Activated CD8-positive, alpha-beta T cell treated with anti-CD3 and anti-CD28 coated beads, Interleukin-2, amount 10 ng/mL, durations not matched to agents 7 days and 5 days (primary cell): ENCODE measurements around the gene DGKB. TPM values are rescaled to one million over a fixed set of nuclear protein-coding genes. Genes with fewer than 3 reads are reported as not detected.

Source experiments
- ATAC-seq: fragments of 150-1000 bp; cut with Tn5 transposase; one replicate; pipeline ENCODE4 v1.10.0; 2021; ENCODE audit warnings: moderate library complexity
- CTCF ChIA-PET: fragments of 350-600 bp; sonication (Branson Sonifier 250); formaldehyde crosslinking; loops from one replicate; lab custom pipeline; 2021; ENCODE audit warnings: antibody characterized with exemption; lab: Charles Lee
- POLR2A ChIA-PET: fragments of 350-600 bp; sonication (Branson Sonifier 250); formaldehyde crosslinking; loops from one replicate; lab custom pipeline; 2021; ENCODE audit warnings: antibody characterized with exemption; lab: Charles Lee
- DNase-seq: peaks from one replicate; pipeline ENCODE4 v3.0.0-alpha.2; 2020
- H3K27ac Mint-ChIP-seq: one replicate; pipeline ENCODE4 v1.8.0; 2021; ENCODE audit warnings: mild to moderate bottlenecking, mixed read lengths
- H3K27me3 Mint-ChIP-seq: one replicate; pipeline ENCODE4 v1.8.0; 2021; ENCODE audit warnings: low read depth, mixed read lengths
- H3K36me3 Mint-ChIP-seq: one replicate; pipeline ENCODE4 v1.8.0; 2021; ENCODE audit warnings: low read depth, mixed read lengths
- H3K4me1 Mint-ChIP-seq: one replicate; pipeline ENCODE4 v1.8.0; 2021; ENCODE audit warnings: low read depth, mixed read lengths
- H3K4me3 Mint-ChIP-seq: one replicate; pipeline ENCODE4 v1.8.0; 2021; ENCODE audit warnings: mild to moderate bottlenecking, mixed read lengths
- H3K9me3 Mint-ChIP-seq: one replicate; pipeline ENCODE4 v1.8.0; 2022; ENCODE audit warnings: mixed read lengths; ENCODE audit not compliant: insufficient read depth
- total RNA-seq, 2 experiments: library from RNA; stranded (reverse); gene quantifications; one replicate each; pipeline ENCODE4 v1.2.3, GENCODE V29; 2021

DGKB gene
- total RNA-seq, 2 experiments from 2014 or later: not detected

- Mint-ChIP-seq H3K27me3 (no peaks in the 10 kb centered on the region), H3K4me1 (no peaks in the 10 kb centered on the region), H3K9me3 (no peaks in the 10 kb centered on the region), H3K36me3 (no peaks in the 10 kb centered on the region), H3K27ac (no peak overlapping the region), H3K4me3 (no peak overlapping the region)
- POLR2A ChIA-PET: no interaction called here
- DNase-seq (no peak), ATAC-seq (no peak)
- CTCF ChIA-PET: no interaction called here
Observed at GRCh38 chr7:14697684-14698083, 204.9 kb downstream of the DGKB start.

GRCh38 chr7:14691597-14692203, 210.9 kb downstream of the DGKB start:
- ATAC-seq (no peak), DNase-seq (peak; percentile 52)
- H3K4me3 Mint-ChIP-seq: no peak overlapping the region
- ChIA-PET POLR2A (no interaction called here), CTCF (interaction anchor here (0.6 to 2.1 kb wide), 15 partner anchors 10 to 1413 kb away, joined by 3 to 16 read pairs (median 4); no protein-coding TSS in a partner anchor)
- H3K36me3 Mint-ChIP-seq: no peaks in the 10 kb centered on the region
- H3K4me1 Mint-ChIP-seq: no peaks in the 10 kb centered on the region
- no peaks in the 10 kb centered on the region for H3K27me3 Mint-ChIP-seq
- no peaks in the 10 kb centered on the region for H3K9me3 Mint-ChIP-seq
- H3K27ac Mint-ChIP-seq: no peak overlapping the region

DNA sequence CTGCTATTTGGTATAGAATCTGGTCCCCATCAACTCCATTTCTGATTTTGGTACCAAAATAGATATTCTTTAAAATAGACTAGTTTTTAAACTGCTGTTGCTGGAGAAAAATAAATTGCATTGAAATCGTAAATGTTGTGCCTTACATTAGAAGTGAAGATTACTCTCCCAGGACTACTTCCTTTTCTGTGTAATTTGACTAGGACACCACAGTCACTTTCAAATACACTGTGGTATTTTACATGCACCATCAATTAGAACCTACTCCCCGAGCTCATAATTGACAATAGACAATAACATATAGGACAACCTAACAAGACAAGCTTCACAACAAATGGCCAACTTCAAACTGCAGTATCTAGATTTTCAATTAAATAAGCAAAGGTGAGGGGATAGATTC, 211.5 kb downstream of the DGKB start:
- H3K27ac Mint-ChIP-seq: no peak overlapping the region
- H3K4me3 Mint-ChIP-seq: no peak overlapping the region
- DNase-seq: no peak
- H3K9me3 Mint-ChIP-seq: no peaks in the 10 kb centered on the region
- no peaks in the 10 kb centered on the region for H3K27me3 Mint-ChIP-seq
- CTCF ChIA-PET: interaction anchor here (0.6 to 2.1 kb wide), 10 partner anchors 9 to 1413 kb away, joined by 3 to 16 read pairs (median 6); no protein-coding TSS in a partner anchor
- H3K4me1 Mint-ChIP-seq: no peaks in the 10 kb centered on the region
- no peaks in the 10 kb centered on the region for H3K36me3 Mint-ChIP-seq
- ATAC-seq: no peak
- POLR2A ChIA-PET: no interaction called here

DNA sequence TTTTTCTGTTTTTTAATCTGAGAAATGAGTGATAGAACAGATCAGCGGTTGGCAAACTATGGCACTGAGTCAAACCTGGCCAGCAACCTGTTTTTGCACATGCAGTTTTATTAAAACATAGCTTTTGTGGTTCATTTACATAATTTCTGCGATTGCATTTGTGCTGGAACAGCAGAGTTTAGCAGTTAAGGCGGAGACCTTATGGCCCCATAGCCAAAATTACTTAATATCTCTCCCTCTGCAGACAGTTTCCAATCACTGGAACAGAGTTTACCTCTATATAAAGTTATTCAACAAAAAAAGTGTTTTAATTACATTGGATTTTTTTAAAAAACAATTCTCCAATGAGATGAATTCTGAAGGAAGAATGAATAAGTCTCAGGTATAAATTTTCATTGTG, 212.1 kb downstream of the DGKB start:
- no peaks in the 10 kb centered on the region for H3K9me3 Mint-ChIP-seq
- DNase-seq (no peak), ATAC-seq (no peak)

DNA sequence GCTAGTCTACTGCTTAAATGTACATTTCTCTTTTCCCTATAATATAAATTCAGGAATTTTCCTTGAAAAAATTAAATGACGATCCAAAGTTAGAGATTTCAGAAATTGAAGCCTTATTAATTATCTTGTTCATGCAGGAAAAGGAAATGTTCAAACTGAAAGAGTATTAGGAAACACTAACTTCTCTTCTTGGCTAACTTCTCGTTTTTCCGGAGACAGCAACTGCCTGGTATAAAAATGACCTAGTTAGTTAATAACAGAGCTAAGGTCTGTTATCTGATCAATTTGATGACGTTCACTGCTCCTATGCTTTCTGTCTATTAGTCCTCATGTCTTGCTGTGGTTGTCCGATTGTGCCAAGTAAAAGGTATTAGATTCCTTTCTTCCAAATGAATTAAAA, 212.5 kb downstream of the DGKB start:
- ChIA-PET CTCF (no interaction called here), POLR2A (no interaction called here)
- Mint-ChIP-seq H3K27ac (no peak overlapping the region), H3K4me3 (no peak overlapping the region), H3K27me3 (no peaks in the 10 kb centered on the region), H3K9me3 (no peaks in the 10 kb centered on the region), H3K36me3 (no peaks in the 10 kb centered on the region), H3K4me1 (no peaks in the 10 kb centered on the region)
- DNase-seq (no peak), ATAC-seq (no peak)

More for the DNA sequence above, 212.1 kb downstream of the DGKB start:
- POLR2A ChIA-PET: no interaction called here
- no peak overlapping the region for H3K4me3 Mint-ChIP-seq
- H3K27ac Mint-ChIP-seq: no peak overlapping the region
- no peaks in the 10 kb centered on the region for H3K27me3 Mint-ChIP-seq
- H3K36me3 Mint-ChIP-seq: no peaks in the 10 kb centered on the region
- CTCF ChIA-PET: interaction anchor here (1.5 to 1.6 kb wide), 3 partner anchors 9 to 85 kb away, joined by 4 to 16 read pairs (median 5); no protein-coding TSS in a partner anchor
- H3K4me1 Mint-ChIP-seq: no peaks in the 10 kb centered on the region

- Mint-ChIP-seq H3K4me3 (no peak overlapping the region), H3K4me1 (no peaks in the 10 kb centered on the region), H3K36me3 (no peaks in the 10 kb centered on the region), H3K27ac (no peak overlapping the region), H3K27me3 (no peaks in the 10 kb centered on the region), H3K9me3 (no peaks in the 10 kb centered on the region)
- ChIA-PET POLR2A (no interaction called here), CTCF (no interaction called here)
- no peak for ATAC-seq
- no peak for DNase-seq
Observed at GRCh38 chr7:14688208-14688607, 214.3 kb downstream of the DGKB start.

DNA sequence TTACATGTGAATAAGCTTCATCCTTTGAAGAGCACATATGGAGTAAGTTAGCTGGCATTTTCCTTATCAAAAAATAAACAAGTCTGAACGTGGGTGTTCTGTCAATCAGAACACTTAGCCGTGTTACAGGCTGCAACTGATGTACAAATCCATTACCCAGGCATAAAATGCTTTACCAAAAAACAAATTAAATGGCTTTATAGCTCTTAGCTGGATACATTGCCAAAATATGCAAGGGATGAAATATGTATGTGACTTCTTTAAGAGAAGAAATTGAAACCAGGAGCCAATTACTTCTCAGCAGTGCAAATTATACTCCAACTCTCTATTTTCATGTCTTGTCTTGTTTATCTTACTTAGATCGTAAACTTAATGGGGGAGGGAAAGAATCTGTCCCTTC, 214.8 kb downstream of the DGKB start:
- ChIA-PET POLR2A (no interaction called here), CTCF (interaction anchor here (1.2 kb wide), 1 partner anchor 1407 kb away, joined by 3 read pairs; no protein-coding TSS in a partner anchor)
- no peaks in the 10 kb centered on the region for H3K4me1 Mint-ChIP-seq
- H3K27me3 Mint-ChIP-seq: no peaks in the 10 kb centered on the region
- H3K9me3 Mint-ChIP-seq: no peaks in the 10 kb centered on the region
- H3K4me3 Mint-ChIP-seq: no peak overlapping the region
- H3K27ac Mint-ChIP-seq: no peak overlapping the region
- ATAC-seq (no peak), DNase-seq (no peak)
- H3K36me3 Mint-ChIP-seq: no peaks in the 10 kb centered on the region

GRCh38 chr7:14687241-14687640, 215.3 kb downstream of the DGKB start:
- Mint-ChIP-seq H3K27me3 (no peaks in the 10 kb centered on the region), H3K27ac (no peak overlapping the region), H3K4me3 (no peak overlapping the region), H3K9me3 (no peaks in the 10 kb centered on the region), H3K36me3 (no peaks in the 10 kb centered on the region), H3K4me1 (no peaks in the 10 kb centered on the region)
- POLR2A ChIA-PET: no interaction called here
- no peak for DNase-seq
- CTCF ChIA-PET: interaction anchor here (1.2 kb wide), 1 partner anchor 1407 kb away, joined by 3 read pairs; no protein-coding TSS in a partner anchor
- ATAC-seq: no peak

DNA sequence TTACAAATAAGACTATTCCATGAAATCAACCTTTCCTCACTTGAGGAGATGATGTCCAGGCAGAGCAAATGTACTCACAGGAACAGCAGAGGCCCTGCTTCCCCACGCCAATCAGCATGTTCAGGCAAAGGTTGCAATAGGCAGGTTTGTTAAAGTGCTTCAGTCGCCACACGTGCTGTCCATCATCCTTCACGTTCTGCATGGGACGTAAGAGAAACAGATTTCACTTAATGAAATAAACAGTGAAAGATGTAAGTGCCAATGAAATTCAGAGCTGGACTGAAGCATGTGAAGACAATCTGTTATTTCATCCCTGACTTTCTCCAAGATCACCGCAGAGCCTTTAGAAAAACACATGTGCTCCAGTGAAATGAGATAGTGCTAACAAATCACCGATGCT, 217.4 kb downstream of the DGKB start:
- no peak for DNase-seq
- Mint-ChIP-seq H3K27me3 (no peaks in the 10 kb centered on the region), H3K36me3 (no peaks in the 10 kb centered on the region), H3K9me3 (no peaks in the 10 kb centered on the region), H3K4me1 (no peaks in the 10 kb centered on the region), H3K4me3 (no peak overlapping the region), H3K27ac (no peak overlapping the region)
- ChIA-PET POLR2A (no interaction called here), CTCF (no interaction called here)
- no peak for ATAC-seq

DNA sequence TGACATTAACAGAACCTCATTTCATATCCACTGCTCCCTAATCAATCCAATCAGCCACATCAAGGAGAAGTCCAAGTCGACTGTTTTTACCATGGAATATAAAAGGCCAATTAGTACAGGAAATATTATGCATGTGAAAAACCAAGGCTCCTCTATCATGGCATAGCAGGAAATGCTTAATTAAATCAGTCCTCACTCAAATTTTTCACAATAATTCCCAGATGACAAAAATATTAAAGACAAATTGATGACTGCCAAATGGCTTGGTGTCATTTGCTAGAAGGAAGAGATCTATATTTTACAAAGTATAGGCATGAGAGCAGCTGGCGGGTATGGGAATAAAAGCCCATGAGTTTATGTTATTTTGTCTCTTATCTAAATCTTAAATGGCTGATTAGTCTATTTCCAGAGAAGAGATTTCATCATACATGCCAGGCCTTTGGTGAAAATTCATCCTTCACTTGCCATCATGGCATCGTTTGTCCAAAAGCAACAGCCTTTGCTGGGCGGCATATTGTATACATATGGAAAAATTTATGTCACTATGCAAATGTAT, 219.6 kb downstream of the DGKB start:
- DNase-seq (no peak), ATAC-seq (no peak)
- no peaks in the 10 kb centered on the region for H3K27me3 Mint-ChIP-seq
- H3K36me3 Mint-ChIP-seq: no peaks in the 10 kb centered on the region
- no peaks in the 10 kb centered on the region for H3K4me1 Mint-ChIP-seq
- H3K27ac Mint-ChIP-seq: no peak overlapping the region
- POLR2A ChIA-PET: interaction anchor here (0.6 kb wide), 1 partner anchor 192 kb away, joined by 3 read pairs; no protein-coding TSS in a partner anchor
- no peaks in the 10 kb centered on the region for H3K9me3 Mint-ChIP-seq
- H3K4me3 Mint-ChIP-seq: no peak overlapping the region
- CTCF ChIA-PET: interaction anchor here (2.8 kb wide), 1 partner anchor 8 kb away, joined by 16 read pairs; no protein-coding TSS in a partner anchor

GRCh38 chr7:14676896-14677295, 225.7 kb downstream of the DGKB start:
- CTCF ChIA-PET: interaction anchor here (1.6 kb wide), 1 partner anchor 15 kb away, joined by 8 read pairs; no protein-coding TSS in a partner anchor
- Mint-ChIP-seq H3K4me1 (no peaks in the 10 kb centered on the region), H3K9me3 (no peaks in the 10 kb centered on the region), H3K27me3 (no peaks in the 10 kb centered on the region), H3K27ac (no peak overlapping the region), H3K36me3 (no peaks in the 10 kb centered on the region), H3K4me3 (no peak overlapping the region)
- ATAC-seq (no peak), DNase-seq (no peak)
- POLR2A ChIA-PET: no interaction called here

- Mint-ChIP-seq H3K4me1 (no peaks in the 10 kb centered on the region), H3K9me3 (no peaks in the 10 kb centered on the region), H3K4me3 (no peak overlapping the region), H3K36me3 (no peaks in the 10 kb centered on the region), H3K27me3 (no peaks in the 10 kb centered on the region), H3K27ac (no peak overlapping the region)
- ChIA-PET CTCF (interaction anchor here (1.6 kb wide), 1 partner anchor 18 kb away, joined by 6 read pairs; no protein-coding TSS in a partner anchor), POLR2A (no interaction called here)
- no peak for ATAC-seq
- DNase-seq: no peak
Observed at GRCh38 chr7:14673202-14673601, 229.3 kb downstream of the DGKB start.
